ENCODE measurements around the gene SCN5A. TPM values are rescaled to one million over a fixed set of nuclear protein-coding genes. Genes with fewer than 3 reads are reported as not detected.

Gene SCN5A
- total and polyA plus RNA-seq, 10 donors, result 0.02 to 1.2 (median 0.17) TPM; not detected in 3

GRCh38 chr3:38533285-38533976, 116.1 kb downstream of the SCN5A start:
- TF ChIP-seq POLR2A (IDR thresholded peaks at IDR 0.05) (no peak), POLR2AphosphoS5 (IDR thresholded peaks at IDR 0.05) (no peak), CTCF (IDR thresholded peaks at IDR 0.05 in 8 of 11, conservative IDR thresholded peaks at IDR 0.05 in 3 of 11) (no peak)
- H3K9me3 ChIP-seq, result no peaks in the 10 kb centered on the region
- intact Hi-C loops (cut with DNase I; ENCODE audit: low total_unique reads), result no loop called here
- no peaks in the 10 kb centered on the region for H3K4me1 ChIP-seq
- no peak overlapping the region for H3K4me3 ChIP-seq
- no peak overlapping the region for H3K27ac ChIP-seq
- peaks cover 0 to 74% (median 1%) of the 10 kb centered on the region in 6 donors for H3K36me3 ChIP-seq
- no peaks in the 10 kb centered on the region for H3K27me3 ChIP-seq (replicated peaks in 1 of 7)
- 93 to 96% (median 95%) methylated on average over 7 to 13 of the region's 13 CpGs for WGBS, 5 donors
- peak; percentile 39 for DNase-seq

DNA sequence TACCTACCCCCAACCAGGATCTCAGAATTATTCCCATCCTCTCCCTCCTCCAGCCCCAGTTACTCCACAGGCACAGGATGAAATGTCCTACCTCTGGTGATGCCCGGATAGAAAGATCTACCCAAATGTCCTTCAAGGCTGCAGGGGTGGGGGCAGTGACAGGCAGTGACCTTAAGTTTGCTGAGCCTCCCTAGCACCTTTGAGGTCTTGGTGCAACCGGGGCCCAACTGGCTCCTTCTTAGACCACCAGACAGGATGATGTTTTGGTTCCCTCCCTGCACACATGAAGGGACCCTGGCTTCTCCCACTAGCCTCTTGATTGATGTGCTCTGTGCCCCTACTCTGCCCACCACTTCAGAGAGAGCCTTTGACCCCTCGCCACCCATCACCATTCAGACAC, 117.0 kb downstream of the SCN5A start:
- Histone ChIP-seq H3K4me1 (no peaks in the 10 kb centered on the region), H3K36me3 (peaks cover 0 to 80% (median 6%) of the 10 kb centered on the region in 6 donors), H3K27me3 (replicated peaks in 1 of 7) (no peaks in the 10 kb centered on the region), H3K4me3 (no peak overlapping the region), H3K9me3 (no peaks in the 10 kb centered on the region), H3K27ac (no peak overlapping the region)
- 57 to 81% (median 75%) methylated on average over 3 of the region's 3 CpGs for WGBS, 5 donors
- TF ChIP-seq CTCF (IDR thresholded peaks at IDR 0.05 in 8 of 11, conservative IDR thresholded peaks at IDR 0.05 in 3 of 11), result no peak
- no peak for TF ChIP-seq POLR2AphosphoS5 (IDR thresholded peaks at IDR 0.05)
- TF ChIP-seq POLR2A (IDR thresholded peaks at IDR 0.05), result no peak
- DNase-seq, result no peak
- intact Hi-C loops (cut with DNase I; ENCODE audit: low total_unique reads), result no loop called here

GRCh38 chr3:38528457-38528856, 121.0 kb downstream of the SCN5A start:
- no peak overlapping the region for H3K27ac ChIP-seq
- TF ChIP-seq POLR2AphosphoS5 (IDR thresholded peaks at IDR 0.05) (no peak), CTCF (IDR thresholded peaks at IDR 0.05 in 8 of 11, conservative IDR thresholded peaks at IDR 0.05 in 3 of 11) (no peak), POLR2A (IDR thresholded peaks at IDR 0.05) (no peak)
- no peaks in the 10 kb centered on the region for H3K27me3 ChIP-seq (replicated peaks in 1 of 7)
- peaks cover 0 to 92% (median 37%) of the 10 kb centered on the region in 6 donors for H3K36me3 ChIP-seq
- WGBS, 5 donors, result 100% methylated on average over 1 of the region's 1 CpG
- H3K4me1 ChIP-seq, result no peaks in the 10 kb centered on the region
- H3K9me3 ChIP-seq, result no peaks in the 10 kb centered on the region
- intact Hi-C loops (cut with DNase I; ENCODE audit: low total_unique reads), result no loop called here
- no peak for DNase-seq
- H3K4me3 ChIP-seq, result no peak overlapping the region

DNA sequence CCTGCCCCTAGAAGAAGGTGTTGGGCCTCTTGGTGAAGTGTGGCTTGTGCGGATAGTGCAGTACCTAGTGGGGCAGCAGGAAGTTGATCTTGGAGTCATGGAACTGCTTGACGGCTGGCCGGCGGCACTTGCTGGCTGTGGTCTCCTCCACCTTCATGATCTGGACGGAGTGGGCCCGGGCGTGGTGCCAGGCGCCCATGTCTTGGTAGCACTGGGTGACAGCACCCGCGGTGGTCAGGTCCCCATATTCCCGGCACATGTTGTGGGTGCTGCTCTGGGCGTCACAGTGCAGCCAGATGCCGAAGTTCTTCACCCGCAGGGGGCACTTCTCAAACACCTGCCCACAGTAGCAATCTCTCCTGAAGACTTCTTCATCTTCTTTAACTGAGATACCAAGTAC, 122.7 kb downstream of the SCN5A start:
- 96 to 100% (median 98%) methylated on average over 11 to 14 of the region's 14 CpGs for WGBS, 5 donors
- no peaks in the 10 kb centered on the region for H3K9me3 ChIP-seq
- H3K4me3 ChIP-seq, result no peak overlapping the region
- no peak overlapping the region for H3K27ac ChIP-seq
- TF ChIP-seq POLR2AphosphoS5 (IDR thresholded peaks at IDR 0.05), result no peak
- no peak for TF ChIP-seq CTCF (IDR thresholded peaks at IDR 0.05 in 8 of 11, conservative IDR thresholded peaks at IDR 0.05 in 3 of 11)
- H3K36me3 ChIP-seq, result peaks cover 0 to 93% (median 45%) of the 10 kb centered on the region in 6 donors
- H3K27me3 ChIP-seq (replicated peaks in 1 of 7), result no peaks in the 10 kb centered on the region
- DNase-seq, result no peak
- no peaks in the 10 kb centered on the region for H3K4me1 ChIP-seq
- intact Hi-C loops (cut with DNase I; ENCODE audit: low total_unique reads), result no loop called here
